Activated CD4-positive, CD25-positive, alpha-beta regulatory T cell treated with anti-CD3 and anti-CD28 coated beads, Interleukin-2, amount 50 U/mL, for 24 hours (primary cell): ENCODE results near the gene RAPGEF5.

ENCODE experiments used
- ATAC-seq, 2 donors: fragments of 150-1000 bp; cut with Tn5 transposase; one replicate each; pipeline ENCODE4 v1.10.0; 2021; ENCODE audit warnings: mild to moderate bottlenecking in 1 of 2, moderate library complexity in 1 of 2

Gene RAPGEF5

GRCh38 chr7:22141355-22141754 is 215.6 kb downstream of the RAPGEF5 start:
- no peak for ATAC-seq

GRCh38 chr7:22140578-22140977 is 216.4 kb downstream of the RAPGEF5 start:
- no peak for ATAC-seq

- no peak for ATAC-seq
Observed at GRCh38 chr7:22138886-22139285, 218.1 kb downstream of the RAPGEF5 start.

GRCh38 chr7:22138106-22138505 is 218.8 kb downstream of the RAPGEF5 start:
- no peak for ATAC-seq

- ATAC-seq: no peak
Observed at GRCh38 chr7:22137466-22137865, 219.5 kb downstream of the RAPGEF5 start.

GRCh38 chr7:22137026-22137425 is 219.9 kb downstream of the RAPGEF5 start:
- ATAC-seq: no peak

- ATAC-seq: no peak
Observed at GRCh38 chr7:22129819-22130580, 227.0 kb downstream of the RAPGEF5 start.

- no peak for ATAC-seq
Observed at GRCh38 chr7:22129166-22129565, 227.8 kb downstream of the RAPGEF5 start.

GRCh38 chr7:22128528-22128920 is 228.4 kb downstream of the RAPGEF5 start:
- ATAC-seq: no peak

GRCh38 chr7:22127835-22128527 is 229.0 kb downstream of the RAPGEF5 start:
- no peak for ATAC-seq

GRCh38 chr7:22125436-22125835 is 231.5 kb downstream of the RAPGEF5 start:
- ATAC-seq: no peak

- ATAC-seq: no peak
Observed at GRCh38 chr7:22124941-22125340, 232.0 kb downstream of the RAPGEF5 start.

- ATAC-seq: no peak
Observed at GRCh38 chr7:22123139-22123538, 233.8 kb downstream of the RAPGEF5 start.

- ATAC-seq: no peak
Observed at GRCh38 chr7:22121702-22122474, 235.1 kb downstream of the RAPGEF5 start.

- no peak for ATAC-seq
Observed at GRCh38 chr7:22120391-22121053, 236.4 kb downstream of the RAPGEF5 start.

GRCh38 chr7:22117222-22117621 is 239.7 kb downstream of the RAPGEF5 start:
- no peak for ATAC-seq

- ATAC-seq: no peak
Observed at GRCh38 chr7:22116451-22117030, 240.4 kb downstream of the RAPGEF5 start.

- no peak for ATAC-seq
Observed at GRCh38 chr7:22115689-22116088, 241.3 kb downstream of the RAPGEF5 start.

GRCh38 chr7:22114440-22114981 is 242.4 kb downstream of the RAPGEF5 start:
- ATAC-seq: no peak

- no peak for ATAC-seq
Observed at GRCh38 chr7:22113041-22113440, 243.9 kb downstream of the RAPGEF5 start.

GRCh38 chr7:22111661-22112060 is 245.3 kb downstream of the RAPGEF5 start:
- no peak for ATAC-seq

GRCh38 chr7:22110881-22111280 is 246.1 kb downstream of the RAPGEF5 start:
- no peak for ATAC-seq
